ENCODE results near the gene SOX18. TPM values are rescaled to one million over a fixed set of nuclear protein-coding genes. Genes with fewer than 3 reads are reported as not detected.

The SOX18 gene
- total and polyA plus RNA-seq, 2 of the 8 experiments (the other 6 are each of a cell fraction or from before 2014, with no cell fraction given): 0.09 TPM; not detected in 1

GRCh38 chr20:64006902-64007301, 42.5 kb downstream of the SOX18 start (continued):
- TF ChIP-seq TEAD4 (IDR thresholded peaks at IDR 0.05; ENCODE audit: low read depth, low read length): no peak

All from H1 (cell line).